Measurements from ENCODE around the gene ATAD1.

ATAD1 gene

GRCh38 chr10:87729940-87730339 is 88.1 kb downstream of the ATAD1 start:
- H3K9me3 ChIP-seq (ENCODE audit: low read length), result no peaks in the 10 kb centered on the region
- H3K4me3 ChIP-seq (ENCODE audit: low read length), result no peak overlapping the region
- H3K4me1 ChIP-seq (ENCODE audit: insufficient read depth, low read length), result peaks cover 3% of the 10 kb centered on the region
- H3K36me3 ChIP-seq (ENCODE audit: insufficient read depth, low read length), result no peaks in the 10 kb centered on the region
- H3K27me3 ChIP-seq (ENCODE audit: insufficient read depth, low read length), result no peaks in the 10 kb centered on the region
- no peak overlapping the region for H2AFZ ChIP-seq (ENCODE audit: low read depth, low read length)

GRCh38 chr10:87724789-87725188 is 93.2 kb downstream of the ATAD1 start:
- Histone ChIP-seq H2AFZ (ENCODE audit: low read depth, low read length) (no peak overlapping the region), H3K4me3 (ENCODE audit: low read length) (no peak overlapping the region), H3K9me3 (ENCODE audit: low read length) (no peaks in the 10 kb centered on the region), H3K36me3 (ENCODE audit: insufficient read depth, low read length) (no peaks in the 10 kb centered on the region), H3K4me1 (ENCODE audit: insufficient read depth, low read length) (no peaks in the 10 kb centered on the region), H3K27me3 (ENCODE audit: insufficient read depth, low read length) (no peaks in the 10 kb centered on the region)

GRCh38 chr10:87723500-87723899 is 94.5 kb downstream of the ATAD1 start:
- H3K4me1 ChIP-seq (ENCODE audit: insufficient read depth, low read length), result no peaks in the 10 kb centered on the region
- H3K4me3 ChIP-seq (ENCODE audit: low read length), result no peak overlapping the region
- H3K36me3 ChIP-seq (ENCODE audit: insufficient read depth, low read length), result no peaks in the 10 kb centered on the region
- no peak overlapping the region for H2AFZ ChIP-seq (ENCODE audit: low read depth, low read length)
- no peaks in the 10 kb centered on the region for H3K27me3 ChIP-seq (ENCODE audit: insufficient read depth, low read length)
- no peaks in the 10 kb centered on the region for H3K9me3 ChIP-seq (ENCODE audit: low read length)

- Histone ChIP-seq H3K36me3 (ENCODE audit: insufficient read depth, low read length) (no peaks in the 10 kb centered on the region), H3K9me3 (ENCODE audit: low read length) (no peaks in the 10 kb centered on the region), H2AFZ (ENCODE audit: low read depth, low read length) (no peak overlapping the region), H3K4me1 (ENCODE audit: insufficient read depth, low read length) (no peaks in the 10 kb centered on the region), H3K4me3 (ENCODE audit: low read length) (no peak overlapping the region), H3K27me3 (ENCODE audit: insufficient read depth, low read length) (no peaks in the 10 kb centered on the region)
Observed at GRCh38 chr10:87722716-87723115, 95.3 kb downstream of the ATAD1 start.

- H3K4me3 ChIP-seq (ENCODE audit: low read length), result no peak overlapping the region
- no peaks in the 10 kb centered on the region for H3K4me1 ChIP-seq (ENCODE audit: insufficient read depth, low read length)
- H3K9me3 ChIP-seq (ENCODE audit: low read length), result no peaks in the 10 kb centered on the region
Observed at GRCh38 chr10:87721781-87722180, 96.2 kb downstream of the ATAD1 start.

GRCh38 chr10:87720665-87721064 is 97.4 kb downstream of the ATAD1 start:
- Histone ChIP-seq H3K9me3 (ENCODE audit: low read length) (no peaks in the 10 kb centered on the region), H3K4me1 (ENCODE audit: insufficient read depth, low read length) (no peaks in the 10 kb centered on the region), H2AFZ (ENCODE audit: low read depth, low read length) (no peak overlapping the region), H3K36me3 (ENCODE audit: insufficient read depth, low read length) (no peaks in the 10 kb centered on the region), H3K4me3 (ENCODE audit: low read length) (no peak overlapping the region), H3K27me3 (ENCODE audit: insufficient read depth, low read length) (no peaks in the 10 kb centered on the region)

More at GRCh38 chr10:87721781-87722180, 96.2 kb downstream of the ATAD1 start:
- H2AFZ ChIP-seq (ENCODE audit: low read depth, low read length), result no peak overlapping the region
- H3K36me3 ChIP-seq (ENCODE audit: insufficient read depth, low read length), result no peaks in the 10 kb centered on the region
- no peaks in the 10 kb centered on the region for H3K27me3 ChIP-seq (ENCODE audit: insufficient read depth, low read length)

GRCh38 chr10:87716348-87716670 is 101.7 kb downstream of the ATAD1 start:
- Histone ChIP-seq H3K9me3 (ENCODE audit: low read length) (no peaks in the 10 kb centered on the region), H3K36me3 (ENCODE audit: insufficient read depth, low read length) (no peaks in the 10 kb centered on the region), H2AFZ (ENCODE audit: low read depth, low read length) (no peak overlapping the region), H3K4me1 (ENCODE audit: insufficient read depth, low read length) (no peaks in the 10 kb centered on the region), H3K4me3 (ENCODE audit: low read length) (no peak overlapping the region), H3K27me3 (ENCODE audit: insufficient read depth, low read length) (no peaks in the 10 kb centered on the region)

GRCh38 chr10:87715552-87716347 is 102.3 kb downstream of the ATAD1 start:
- Histone ChIP-seq H3K36me3 (ENCODE audit: insufficient read depth, low read length) (no peaks in the 10 kb centered on the region), H3K9me3 (ENCODE audit: low read length) (no peaks in the 10 kb centered on the region), H3K4me1 (ENCODE audit: insufficient read depth, low read length) (no peaks in the 10 kb centered on the region)

GRCh38 chr10:87713707-87714106 is 104.3 kb downstream of the ATAD1 start:
- no peak overlapping the region for H3K4me3 ChIP-seq (ENCODE audit: low read length)

More at GRCh38 chr10:87715552-87716347, 102.3 kb downstream of the ATAD1 start:
- Histone ChIP-seq H3K4me3 (ENCODE audit: low read length) (no peak overlapping the region), H2AFZ (ENCODE audit: low read depth, low read length) (no peak overlapping the region), H3K27me3 (ENCODE audit: insufficient read depth, low read length) (no peaks in the 10 kb centered on the region)

GRCh38 chr10:87712913-87713616 is 105.0 kb downstream of the ATAD1 start:
- Histone ChIP-seq H3K4me1 (ENCODE audit: insufficient read depth, low read length) (no peaks in the 10 kb centered on the region), H2AFZ (ENCODE audit: low read depth, low read length) (peak overlapping the region; percentile 42), H3K27me3 (ENCODE audit: insufficient read depth, low read length) (no peaks in the 10 kb centered on the region), H3K9me3 (ENCODE audit: low read length) (no peaks in the 10 kb centered on the region), H3K36me3 (ENCODE audit: insufficient read depth, low read length) (no peaks in the 10 kb centered on the region), H3K4me3 (ENCODE audit: low read length) (no peak overlapping the region)

More at GRCh38 chr10:87713707-87714106, 104.3 kb downstream of the ATAD1 start:
- Histone ChIP-seq H3K36me3 (ENCODE audit: insufficient read depth, low read length) (no peaks in the 10 kb centered on the region), H3K9me3 (ENCODE audit: low read length) (no peaks in the 10 kb centered on the region), H2AFZ (ENCODE audit: low read depth, low read length) (peak overlapping the region; percentile 42), H3K4me1 (ENCODE audit: insufficient read depth, low read length) (no peaks in the 10 kb centered on the region), H3K27me3 (ENCODE audit: insufficient read depth, low read length) (no peaks in the 10 kb centered on the region)

- H3K4me1 ChIP-seq (ENCODE audit: insufficient read depth, low read length), result no peaks in the 10 kb centered on the region
- no peak overlapping the region for H3K4me3 ChIP-seq (ENCODE audit: low read length)
- no peaks in the 10 kb centered on the region for H3K27me3 ChIP-seq (ENCODE audit: insufficient read depth, low read length)
- H3K9me3 ChIP-seq (ENCODE audit: low read length), result no peaks in the 10 kb centered on the region
- no peak overlapping the region for H2AFZ ChIP-seq (ENCODE audit: low read depth, low read length)
- H3K36me3 ChIP-seq (ENCODE audit: insufficient read depth, low read length), result no peaks in the 10 kb centered on the region
Observed at GRCh38 chr10:87707254-87707653, 110.8 kb downstream of the ATAD1 start.

GRCh38 chr10:87706731-87707130 is 111.3 kb downstream of the ATAD1 start:
- no peaks in the 10 kb centered on the region for H3K36me3 ChIP-seq (ENCODE audit: insufficient read depth, low read length)

GRCh38 chr10:87705339-87705738 is 112.7 kb downstream of the ATAD1 start:
- Histone ChIP-seq H3K36me3 (ENCODE audit: insufficient read depth, low read length) (no peaks in the 10 kb centered on the region), H3K9me3 (ENCODE audit: low read length) (no peaks in the 10 kb centered on the region), H3K4me1 (ENCODE audit: insufficient read depth, low read length) (no peaks in the 10 kb centered on the region), H2AFZ (ENCODE audit: low read depth, low read length) (no peak overlapping the region), H3K4me3 (ENCODE audit: low read length) (no peak overlapping the region), H3K27me3 (ENCODE audit: insufficient read depth, low read length) (no peaks in the 10 kb centered on the region)

More at GRCh38 chr10:87706731-87707130, 111.3 kb downstream of the ATAD1 start:
- Histone ChIP-seq H3K27me3 (ENCODE audit: insufficient read depth, low read length) (no peaks in the 10 kb centered on the region), H2AFZ (ENCODE audit: low read depth, low read length) (no peak overlapping the region), H3K4me1 (ENCODE audit: insufficient read depth, low read length) (no peaks in the 10 kb centered on the region), H3K4me3 (ENCODE audit: low read length) (no peak overlapping the region), H3K9me3 (ENCODE audit: low read length) (no peaks in the 10 kb centered on the region)

Data from neuron (in vitro differentiated cells).